ENCODE measurements around the gene NRXN3.

GRCh38 chr14:78524766-78525165 is 354.6 kb downstream of the NRXN3 start:
- TF ChIP-seq, protein P1, sequence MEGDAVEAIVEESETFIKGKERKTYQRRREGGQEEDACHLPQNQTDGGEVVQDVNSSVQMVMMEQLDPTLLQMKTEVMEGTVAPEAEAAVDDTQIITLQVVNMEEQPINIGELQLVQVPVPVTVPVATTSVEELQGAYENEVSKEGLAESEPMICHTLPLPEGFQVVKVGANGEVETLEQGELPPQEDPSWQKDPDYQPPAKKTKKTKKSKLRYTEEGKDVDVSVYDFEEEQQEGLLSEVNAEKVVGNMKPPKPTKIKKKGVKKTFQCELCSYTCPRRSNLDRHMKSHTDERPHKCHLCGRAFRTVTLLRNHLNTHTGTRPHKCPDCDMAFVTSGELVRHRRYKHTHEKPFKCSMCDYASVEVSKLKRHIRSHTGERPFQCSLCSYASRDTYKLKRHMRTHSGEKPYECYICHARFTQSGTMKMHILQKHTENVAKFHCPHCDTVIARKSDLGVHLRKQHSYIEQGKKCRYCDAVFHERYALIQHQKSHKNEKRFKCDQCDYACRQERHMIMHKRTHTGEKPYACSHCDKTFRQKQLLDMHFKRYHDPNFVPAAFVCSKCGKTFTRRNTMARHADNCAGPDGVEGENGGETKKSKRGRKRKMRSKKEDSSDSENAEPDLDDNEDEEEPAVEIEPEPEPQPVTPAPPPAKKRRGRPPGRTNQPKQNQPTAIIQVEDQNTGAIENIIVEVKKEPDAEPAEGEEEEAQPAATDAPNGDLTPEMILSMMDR (optimal IDR thresholded peaks at IDR 0.05 in 1 of 3, IDR thresholded peaks at IDR 0.05 in 1 of 3, conservative IDR thresholded peaks at IDR 0.05 in 1 of 3; ENCODE audit: extremely low read depth in 1 of 3, insufficient read depth in 2 of 3, low read length in 3 of 3): no peak
- no peak for TF ChIP-seq EZH2 (IDR thresholded peaks at IDR 0.05; ENCODE audit: low read length)
